GM12872 (cell line): ENCODE results near the gene KIF13A.

Experiments
- TF ChIP-seq, protein P1 (sequence below): IDR thresholded peaks from 3 replicates; pipeline ENCODE4 v1.5.1; 2011; ENCODE audit warnings: low read depth, mild to moderate bottlenecking, low read length, moderate library complexity; ENCODE audit not compliant: insufficient read depth

The KIF13A gene

DNA sequence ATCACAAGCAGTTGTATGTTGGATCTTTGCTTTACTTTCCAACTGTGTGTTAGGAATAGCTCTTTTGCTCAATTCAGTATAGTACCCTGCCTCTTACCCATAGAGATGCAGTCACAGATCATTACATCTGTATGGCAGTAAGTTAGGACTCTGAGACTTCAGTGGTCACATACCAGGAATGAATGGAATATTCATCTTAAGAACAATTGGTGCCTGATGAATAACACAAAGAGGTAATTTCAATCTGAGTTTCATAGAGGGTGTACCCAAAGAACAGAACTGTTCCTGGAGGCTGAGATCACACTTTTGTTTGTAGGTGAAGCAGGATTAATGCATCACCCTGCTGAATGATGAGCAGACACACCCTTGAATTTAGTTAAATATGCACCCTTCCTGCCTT, 28.7 kb upstream of the KIF13A start:
- TF ChIP-seq, protein P1, sequence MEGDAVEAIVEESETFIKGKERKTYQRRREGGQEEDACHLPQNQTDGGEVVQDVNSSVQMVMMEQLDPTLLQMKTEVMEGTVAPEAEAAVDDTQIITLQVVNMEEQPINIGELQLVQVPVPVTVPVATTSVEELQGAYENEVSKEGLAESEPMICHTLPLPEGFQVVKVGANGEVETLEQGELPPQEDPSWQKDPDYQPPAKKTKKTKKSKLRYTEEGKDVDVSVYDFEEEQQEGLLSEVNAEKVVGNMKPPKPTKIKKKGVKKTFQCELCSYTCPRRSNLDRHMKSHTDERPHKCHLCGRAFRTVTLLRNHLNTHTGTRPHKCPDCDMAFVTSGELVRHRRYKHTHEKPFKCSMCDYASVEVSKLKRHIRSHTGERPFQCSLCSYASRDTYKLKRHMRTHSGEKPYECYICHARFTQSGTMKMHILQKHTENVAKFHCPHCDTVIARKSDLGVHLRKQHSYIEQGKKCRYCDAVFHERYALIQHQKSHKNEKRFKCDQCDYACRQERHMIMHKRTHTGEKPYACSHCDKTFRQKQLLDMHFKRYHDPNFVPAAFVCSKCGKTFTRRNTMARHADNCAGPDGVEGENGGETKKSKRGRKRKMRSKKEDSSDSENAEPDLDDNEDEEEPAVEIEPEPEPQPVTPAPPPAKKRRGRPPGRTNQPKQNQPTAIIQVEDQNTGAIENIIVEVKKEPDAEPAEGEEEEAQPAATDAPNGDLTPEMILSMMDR = no peak

- TF ChIP-seq, protein P1 = no peak
Observed at GRCh38 chr6:18011287-18011686, 23.9 kb upstream of the KIF13A start.

DNA sequence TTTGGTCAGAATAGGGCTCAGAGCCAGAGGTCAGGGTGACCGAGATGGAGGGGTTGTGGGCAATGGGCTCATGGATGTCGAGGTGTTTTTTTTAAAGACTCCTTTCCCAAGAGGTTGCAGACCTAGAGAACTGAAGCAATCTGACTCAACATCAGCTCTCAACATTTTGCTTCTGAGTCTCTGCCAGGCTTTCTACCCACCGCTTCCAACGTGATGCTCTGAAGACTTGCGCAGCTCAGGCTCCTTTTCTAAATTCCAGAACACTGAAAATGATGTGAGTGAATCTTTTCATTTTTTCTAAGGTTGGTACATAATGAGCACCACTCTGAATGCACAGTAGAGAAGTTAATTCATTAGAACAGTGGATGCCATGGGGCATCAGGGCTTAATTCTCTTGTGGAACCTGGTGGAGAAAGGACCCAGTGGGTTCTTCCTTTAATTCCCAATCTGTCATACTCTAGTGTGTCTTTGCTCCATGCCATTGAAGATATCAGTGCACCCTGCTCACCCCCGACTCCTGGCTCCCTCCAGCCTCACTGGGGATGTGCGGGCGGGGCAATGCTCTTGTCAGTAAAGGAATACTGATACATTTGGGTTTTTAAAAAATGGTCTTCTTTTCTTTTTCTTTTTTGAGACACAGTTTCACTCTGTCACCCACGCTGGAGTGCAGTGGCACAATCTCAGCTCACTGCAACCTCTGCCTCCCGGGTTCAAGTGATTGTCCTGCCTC, 17.0 kb upstream of the KIF13A start:
- TF ChIP-seq, protein P1 = no peak

- TF ChIP-seq, protein P1 = no peak
Observed at GRCh38 chr6:17999425-17999824, 12.0 kb upstream of the KIF13A start.

DNA sequence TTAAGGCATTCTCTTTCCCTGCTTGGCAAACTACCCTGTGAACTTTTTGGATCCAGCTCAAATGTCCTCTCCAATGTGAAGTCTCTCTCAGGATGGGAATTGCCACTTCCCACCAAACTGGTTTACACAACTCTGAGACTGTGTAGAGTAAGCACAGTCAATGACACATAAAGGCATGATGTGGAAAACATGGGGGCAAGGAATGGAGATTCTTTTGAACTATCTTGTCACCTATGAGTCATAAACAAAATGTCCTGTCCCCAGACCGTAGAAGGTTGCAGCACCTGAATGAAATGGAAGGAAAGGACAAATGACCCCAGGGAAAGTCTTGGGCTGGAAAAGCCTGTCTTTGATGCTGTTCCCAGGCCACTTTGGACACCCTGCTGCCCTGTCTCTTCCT, 11.0 kb upstream of the KIF13A start:
- TF ChIP-seq, protein P1 = no peak

DNA sequence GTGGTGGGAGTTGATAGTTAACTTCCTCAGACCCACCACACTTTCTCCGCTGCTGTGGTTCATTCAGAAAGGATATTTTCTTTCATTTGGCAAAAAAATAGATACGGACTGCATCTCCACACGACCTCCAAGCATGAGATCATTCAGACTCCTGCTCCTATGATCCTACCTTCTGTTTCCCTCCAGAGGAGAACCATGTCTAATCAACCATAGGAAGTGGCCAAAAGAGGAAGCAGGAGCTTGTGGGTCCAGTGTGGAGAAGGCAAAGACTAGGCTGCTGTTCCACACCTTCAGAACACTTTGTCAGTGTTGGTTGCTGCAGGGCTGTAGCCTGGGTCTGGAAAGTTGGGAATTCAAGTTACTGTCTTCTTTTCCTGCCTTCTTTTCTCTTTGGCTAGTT, 10.6 kb upstream of the KIF13A start:
- TF ChIP-seq, protein P1 = no peak

DNA sequence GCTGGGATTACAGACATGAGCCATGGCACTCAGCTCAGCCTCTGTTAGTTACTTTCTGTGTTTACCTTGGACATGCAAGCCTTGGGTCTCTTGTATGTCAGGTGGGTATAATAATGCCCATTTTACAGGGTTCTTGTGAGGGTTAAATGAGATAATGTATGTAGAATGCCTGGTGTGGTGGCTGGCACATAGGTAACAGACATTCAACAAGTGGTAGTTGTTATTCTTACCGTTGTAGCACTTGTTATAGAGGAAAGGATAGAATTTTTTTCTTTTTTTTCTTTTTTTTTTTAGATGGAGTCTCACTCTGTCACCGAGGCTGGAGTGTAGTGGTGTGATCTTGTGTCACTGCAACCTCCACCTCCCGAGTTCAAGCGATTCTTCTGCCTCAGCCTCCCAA, 8.0 kb upstream of the KIF13A start:
- TF ChIP-seq, protein P1 = no peak
